Neutrophil (primary cell): ENCODE measurements around the gene RSAD2.

Experiments used
- H3K27ac ChIP-seq: fragments of 200-600 bp; sonication (generic); 2 replicates; pipeline ENCODE4 v1.5.1; 2016; ENCODE audit warnings: mild to moderate bottlenecking, moderate library complexity
- H3K27me3 ChIP-seq: fragments of 200-600 bp; sonication (generic); 2 replicates; pipeline ENCODE4 v1.6.0; 2016; ENCODE audit warnings: mild to moderate bottlenecking
- H3K36me3 ChIP-seq: fragments of 200-600 bp; sonication (generic); 2 replicates; pipeline ENCODE4 v1.5.1; 2017
- H3K4me1 ChIP-seq, 2 experiments: fragments of 200-600 bp in 1 of 2; sonication (generic) in 1 of 2; 1 replicate in 1 of 2; 2 replicates in 1 of 2; pipeline versions ENCODE4 v1.5.1 to v1.6.1; 2013 to 2016; ENCODE audit warnings: low read depth in 1 of 2, low read length in 1 of 2, mild to moderate bottlenecking in 1 of 2, moderate library complexity in 1 of 2; ENCODE audit not compliant: control insufficient read depth in 1 of 2, insufficient read depth in 1 of 2
- H3K4me3 ChIP-seq, 2 experiments: fragments of 200-600 bp in 1 of 2; sonication (generic) in 1 of 2; 1 replicate in 1 of 2; 2 replicates in 1 of 2; pipeline ENCODE4 v1.5.1; 2013 to 2016; ENCODE audit warnings: low read depth in 1 of 2, low read length in 1 of 2, mild to moderate bottlenecking in 1 of 2, moderate library complexity in 1 of 2
- H3K9me3 ChIP-seq: fragments of 200-600 bp; sonication (generic); 2 replicates; pipeline ENCODE4 v1.5.1; 2016
- CTCF ChIP-seq: fragments of 200-600 bp; sonication (generic); IDR thresholded peaks from 2 replicates; pipeline ENCODE4 v1.5.1; 2016; ENCODE audit warnings: antibody characterized with exemption

The RSAD2 gene

DNA sequence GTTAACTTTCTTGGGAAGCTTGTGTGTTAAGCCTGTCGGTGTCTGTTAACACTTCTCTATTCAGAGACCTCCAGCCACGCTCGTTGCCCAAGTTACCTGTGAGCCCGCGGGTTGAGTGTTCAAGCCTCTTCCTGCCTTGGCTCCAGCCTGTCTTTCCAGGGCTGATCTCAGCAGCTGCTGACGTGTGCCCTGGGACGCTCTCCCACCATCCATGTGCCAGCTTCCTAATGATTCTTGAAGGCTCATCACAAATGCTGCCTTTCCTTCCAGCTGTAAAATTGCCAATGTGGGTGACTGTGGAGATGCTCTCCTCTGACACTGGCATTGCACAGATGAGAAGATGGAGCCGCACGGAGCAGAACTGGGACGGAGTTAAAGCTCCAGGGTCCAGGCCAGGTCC lies 45.7 kb downstream of the RSAD2 start:
- Histone ChIP-seq H3K36me3 (no peaks in the 10 kb centered on the region), H3K4me3 (no peak overlapping the region), H3K9me3 (no peaks in the 10 kb centered on the region), H3K4me1 (peaks cover 31 to 33% of the 10 kb centered on the region in 2 experiments), H3K27ac (no peak overlapping the region), H3K27me3 (no peaks in the 10 kb centered on the region)
- no peak for TF ChIP-seq CTCF

- no peak for TF ChIP-seq CTCF
- Histone ChIP-seq H3K27me3 (no peaks in the 10 kb centered on the region), H3K4me1 (peaks cover 29 to 32% of the 10 kb centered on the region in 2 experiments), H3K4me3 (no peak overlapping the region), H3K9me3 (no peaks in the 10 kb centered on the region), H3K27ac (peak overlapping the region; percentile 53), H3K36me3 (no peaks in the 10 kb centered on the region)
These were observed 46.7 kb downstream of the RSAD2 start for GRCh38 chr2:6924101-6924923.

DNA sequence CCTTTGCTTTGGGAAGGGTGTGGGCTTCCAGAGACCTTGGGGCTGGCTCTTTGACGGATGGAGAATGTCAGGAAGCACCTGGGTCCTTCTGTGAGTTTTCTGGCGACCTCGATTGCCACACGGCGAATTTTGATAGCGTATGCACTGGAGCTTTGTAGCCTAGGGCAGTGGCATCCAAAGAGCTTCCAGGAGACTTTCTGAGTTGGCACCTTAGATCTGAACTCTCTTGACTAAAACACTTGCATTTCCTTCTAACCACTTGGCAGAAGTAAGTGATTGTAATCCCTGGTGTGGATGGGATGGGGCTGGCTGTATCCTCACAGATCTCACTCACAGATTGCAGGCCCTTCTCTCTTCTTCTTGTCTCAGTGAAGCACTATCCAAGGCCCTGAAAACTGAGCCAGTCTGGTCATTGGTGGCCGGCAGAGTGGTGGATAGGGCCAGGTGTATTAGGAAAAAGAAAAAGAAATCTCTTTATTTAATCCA lies 47.4 kb downstream of the RSAD2 start:
- no peaks in the 10 kb centered on the region for H3K36me3 ChIP-seq
- no peak overlapping the region for H3K4me3 ChIP-seq
- no peak for TF ChIP-seq CTCF
- no peaks in the 10 kb centered on the region for H3K9me3 ChIP-seq
- peaks cover 27 to 35% of the 10 kb centered on the region in 2 experiments for H3K4me1 ChIP-seq
- peak overlapping the region; percentile 53 for H3K27ac ChIP-seq
- H3K27me3 ChIP-seq = no peaks in the 10 kb centered on the region

- TF ChIP-seq CTCF = no peak
- Histone ChIP-seq H3K4me3 (no peak overlapping the region), H3K27ac (no peak overlapping the region), H3K27me3 (no peaks in the 10 kb centered on the region), H3K36me3 (no peaks in the 10 kb centered on the region), H3K4me1 (peaks cover 32 to 43% of the 10 kb centered on the region in 2 experiments), H3K9me3 (no peaks in the 10 kb centered on the region)
These were observed 48.6 kb downstream of the RSAD2 start for GRCh38 chr2:6926071-6926732.

- Histone ChIP-seq H3K4me1 (peaks cover 32 to 43% of the 10 kb centered on the region in 2 experiments), H3K4me3 (no peak overlapping the region), H3K9me3 (no peaks in the 10 kb centered on the region), H3K27ac (no peak overlapping the region), H3K27me3 (no peaks in the 10 kb centered on the region), H3K36me3 (no peaks in the 10 kb centered on the region)
- TF ChIP-seq CTCF = no peak
These were observed 49.6 kb downstream of the RSAD2 start for GRCh38 chr2:6927186-6927585.
